SIG-M5 treated with dmso at 0.1 percent for 504 hours (cell line): ENCODE data around the gene CELF4.
A peak's percentile ranks its signal among the peaks of the same experiment; 100 is the strongest.

Experiments used
- DNase-seq: peaks from one replicate; lab custom pipeline; 2025; ENCODE audit not compliant: unreplicated experiment; lab: John Stamatoyannopoulos, UW

The CELF4 gene

GRCh38 chr18:37548679-37549289 is 16.8 kb downstream of the CELF4 start:
- no peak for DNase-seq

- no peak for DNase-seq
Observed at GRCh38 chr18:37547196-37547827, 18.3 kb downstream of the CELF4 start.

- no peak for DNase-seq
Observed at GRCh38 chr18:37546651-37547050, 18.9 kb downstream of the CELF4 start.

- DNase-seq: no peak
Observed at GRCh38 chr18:37546272-37546537, 19.4 kb downstream of the CELF4 start.

- DNase-seq: no peak
Observed at GRCh38 chr18:37545461-37546271, 19.9 kb downstream of the CELF4 start.

GRCh38 chr18:37544713-37545112 is 20.9 kb downstream of the CELF4 start:
- no peak for DNase-seq

GRCh38 chr18:37544217-37544616 is 21.4 kb downstream of the CELF4 start:
- no peak for DNase-seq

- DNase-seq: no peak
Observed at GRCh38 chr18:37543321-37543720, 22.3 kb downstream of the CELF4 start.

- no peak for DNase-seq
Observed at GRCh38 chr18:37541517-37541916, 24.1 kb downstream of the CELF4 start.

- no peak for DNase-seq
Observed at GRCh38 chr18:37540424-37541138, 25.0 kb downstream of the CELF4 start.

GRCh38 chr18:37539236-37539635 is 26.4 kb downstream of the CELF4 start:
- no peak for DNase-seq

GRCh38 chr18:37538526-37539205 is 26.9 kb downstream of the CELF4 start:
- DNase-seq: no peak

GRCh38 chr18:37537868-37538525 is 27.6 kb downstream of the CELF4 start:
- DNase-seq: peak; percentile 27

- DNase-seq: no peak
Observed at GRCh38 chr18:37536656-37537055, 28.9 kb downstream of the CELF4 start.

GRCh38 chr18:37535968-37536367 is 29.6 kb downstream of the CELF4 start:
- DNase-seq: no peak

GRCh38 chr18:37534627-37535026 is 31.0 kb downstream of the CELF4 start:
- no peak for DNase-seq

GRCh38 chr18:37533647-37534584 is 31.7 kb downstream of the CELF4 start:
- DNase-seq: no peak

GRCh38 chr18:37532917-37533316 is 32.7 kb downstream of the CELF4 start:
- DNase-seq: no peak

- no peak for DNase-seq
Observed at GRCh38 chr18:37529863-37530262, 35.7 kb downstream of the CELF4 start.

GRCh38 chr18:37529296-37529695 is 36.3 kb downstream of the CELF4 start:
- DNase-seq: no peak
